NB4 (cell line): ENCODE measurements around the gene STK33.

ENCODE experiments used
- POLR2A ChIP-seq: IDR thresholded peaks from 2 replicates; pipeline ENCODE4 v1.6.1; 2011; ENCODE audit warnings: mild to moderate bottlenecking; ENCODE audit not compliant: insufficient read length; ENCODE audit errors: extremely low read depth
- TF ChIP-seq, protein P1 (sequence below): IDR thresholded peaks from 2 replicates; pipeline ENCODE4 v1.6.1; 2011; ENCODE audit warnings: low read depth, low read length
- TF ChIP-seq, protein P2 (sequence below): IDR thresholded peaks from one replicate; pipeline ENCODE4 v1.5.1; 2012; ENCODE audit warnings: low read depth, low read length

DNA sequence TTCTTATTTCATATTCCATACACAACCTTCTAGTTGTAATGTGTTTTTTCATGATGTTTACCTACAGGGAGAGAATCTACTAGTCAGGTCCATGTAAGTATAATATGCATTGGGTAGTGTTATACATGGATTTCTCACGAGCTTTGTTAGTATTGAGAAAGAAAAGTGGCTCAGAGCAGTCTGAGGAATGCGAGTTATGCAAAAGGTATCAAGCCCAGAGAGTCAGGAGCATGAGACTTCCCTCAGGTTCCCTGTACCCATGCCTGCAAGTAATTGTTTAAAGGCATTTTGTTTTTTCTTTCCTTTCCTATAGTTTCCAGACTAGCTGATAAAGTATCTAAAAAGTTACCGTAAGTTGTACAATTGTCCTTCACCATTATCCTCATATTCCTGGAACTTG, 66.1 kb downstream of the STK33 start:
- TF ChIP-seq, protein P1, sequence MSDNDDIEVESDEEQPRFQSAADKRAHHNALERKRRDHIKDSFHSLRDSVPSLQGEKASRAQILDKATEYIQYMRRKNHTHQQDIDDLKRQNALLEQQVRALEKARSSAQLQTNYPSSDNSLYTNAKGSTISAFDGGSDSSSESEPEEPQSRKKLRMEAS = no peak
- TF ChIP-seq POLR2A = no peak
- TF ChIP-seq, protein P2, sequence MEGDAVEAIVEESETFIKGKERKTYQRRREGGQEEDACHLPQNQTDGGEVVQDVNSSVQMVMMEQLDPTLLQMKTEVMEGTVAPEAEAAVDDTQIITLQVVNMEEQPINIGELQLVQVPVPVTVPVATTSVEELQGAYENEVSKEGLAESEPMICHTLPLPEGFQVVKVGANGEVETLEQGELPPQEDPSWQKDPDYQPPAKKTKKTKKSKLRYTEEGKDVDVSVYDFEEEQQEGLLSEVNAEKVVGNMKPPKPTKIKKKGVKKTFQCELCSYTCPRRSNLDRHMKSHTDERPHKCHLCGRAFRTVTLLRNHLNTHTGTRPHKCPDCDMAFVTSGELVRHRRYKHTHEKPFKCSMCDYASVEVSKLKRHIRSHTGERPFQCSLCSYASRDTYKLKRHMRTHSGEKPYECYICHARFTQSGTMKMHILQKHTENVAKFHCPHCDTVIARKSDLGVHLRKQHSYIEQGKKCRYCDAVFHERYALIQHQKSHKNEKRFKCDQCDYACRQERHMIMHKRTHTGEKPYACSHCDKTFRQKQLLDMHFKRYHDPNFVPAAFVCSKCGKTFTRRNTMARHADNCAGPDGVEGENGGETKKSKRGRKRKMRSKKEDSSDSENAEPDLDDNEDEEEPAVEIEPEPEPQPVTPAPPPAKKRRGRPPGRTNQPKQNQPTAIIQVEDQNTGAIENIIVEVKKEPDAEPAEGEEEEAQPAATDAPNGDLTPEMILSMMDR = no peak
